Iris pigment epithelial cell (primary cell): ENCODE results near the gene AGAP1.
"Not testable (repeated sequence)": the region's sequence is repeated elsewhere in the genome, so short reads cannot be mapped to it uniquely, and the experiment has no call there.

Source experiments
- DNase-seq: peaks from one replicate; pipeline ENCODE4 v3.0.0-alpha.2; 2011; ENCODE audit warnings: low read depth

Gene AGAP1

DNA sequence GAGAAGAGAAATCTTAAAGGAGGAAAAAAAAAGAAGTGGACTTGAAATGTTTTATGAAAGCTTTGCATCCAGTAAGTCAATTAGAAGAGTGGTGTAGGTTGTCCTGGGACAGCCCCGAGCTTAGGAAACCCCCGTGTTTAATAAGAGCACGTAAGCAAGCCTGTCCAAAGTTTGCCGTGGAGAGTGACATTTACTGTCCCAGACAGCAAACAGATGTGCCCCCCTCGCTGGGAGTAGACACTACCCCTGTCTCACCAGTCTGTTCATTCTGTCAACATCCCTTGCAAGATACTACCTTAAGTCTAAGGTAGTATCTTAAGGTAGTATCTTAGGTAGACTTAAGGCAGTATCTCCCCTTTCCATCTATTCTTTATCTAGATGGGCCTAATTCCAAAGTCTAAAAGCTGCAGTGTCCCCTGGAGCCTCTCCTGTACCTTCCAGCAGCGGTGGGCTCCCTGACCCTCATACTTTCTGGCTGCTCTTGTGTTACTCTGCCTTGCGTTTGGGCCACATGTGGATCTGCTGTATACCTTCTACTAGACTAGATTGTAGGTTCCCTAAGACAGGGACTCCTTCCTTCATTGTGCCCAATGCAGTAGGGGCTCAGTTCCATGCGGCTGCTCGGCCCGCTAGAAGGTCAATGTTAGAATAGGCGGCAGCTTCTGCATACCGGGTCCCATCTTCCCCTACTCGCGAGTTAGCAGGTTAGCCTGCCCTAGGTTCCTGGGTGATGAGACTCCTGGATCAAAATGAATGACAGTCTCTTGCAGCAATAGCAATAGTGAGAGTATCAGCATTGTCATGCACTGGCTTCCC is 430.2 kb downstream of the AGAP1 start:
- DNase-seq, result no peak

- DNase-seq, result no peak
Observed at GRCh38 chr2:235924675-235925063, 430.8 kb downstream of the AGAP1 start.

DNA sequence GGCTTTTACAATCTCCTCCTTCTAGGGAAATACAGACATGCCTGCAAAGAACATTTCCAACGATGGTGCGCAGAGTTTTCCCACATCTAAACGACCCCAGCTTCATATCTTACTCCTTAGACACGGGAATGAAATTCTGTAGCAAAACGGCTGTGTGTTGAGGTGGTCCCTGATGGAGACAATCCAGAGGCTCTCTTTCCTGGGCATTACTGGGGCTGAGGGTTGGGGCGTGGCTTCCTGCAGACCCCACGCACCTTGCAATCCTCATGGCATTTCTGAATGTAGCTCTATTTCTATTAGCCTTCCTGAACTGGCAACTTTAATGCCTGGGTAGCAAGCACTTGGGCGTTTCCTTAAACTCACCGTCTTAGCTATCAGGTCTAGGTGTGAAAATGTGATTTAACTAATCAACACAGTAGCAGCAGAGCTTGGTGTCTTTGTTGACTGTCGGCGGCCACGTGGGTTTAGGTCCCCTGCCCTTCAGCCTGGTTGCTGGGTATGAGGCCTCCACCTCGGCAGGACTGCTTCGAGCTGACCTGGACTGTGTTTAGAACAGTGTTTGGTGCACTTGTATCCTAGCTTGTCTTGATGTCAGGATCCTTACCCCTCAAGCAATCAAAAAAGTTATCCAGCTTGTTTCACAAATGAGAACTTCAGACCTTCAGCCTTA is 431.5 kb downstream of the AGAP1 start:
- DNase-seq, result no peak

DNA sequence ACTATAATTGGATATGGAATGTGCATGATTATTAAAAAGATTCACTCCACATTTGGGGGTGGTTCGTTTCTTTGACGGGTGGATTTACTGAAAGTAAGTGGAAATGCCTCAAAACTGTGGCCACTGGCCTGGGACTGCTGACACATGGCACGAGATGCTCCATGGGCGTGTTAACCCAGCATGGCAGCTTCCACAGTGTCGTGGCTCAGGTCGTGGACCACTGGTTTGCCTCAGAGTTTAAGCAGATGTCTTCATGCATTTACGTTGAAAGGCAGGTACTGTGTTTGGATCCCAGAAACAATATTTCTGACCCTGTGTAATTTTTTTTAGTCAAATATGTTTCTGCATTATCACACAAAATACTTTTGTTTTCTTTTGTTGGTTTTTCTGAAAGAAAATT is 432.4 kb downstream of the AGAP1 start:
- no peak for DNase-seq

DNA sequence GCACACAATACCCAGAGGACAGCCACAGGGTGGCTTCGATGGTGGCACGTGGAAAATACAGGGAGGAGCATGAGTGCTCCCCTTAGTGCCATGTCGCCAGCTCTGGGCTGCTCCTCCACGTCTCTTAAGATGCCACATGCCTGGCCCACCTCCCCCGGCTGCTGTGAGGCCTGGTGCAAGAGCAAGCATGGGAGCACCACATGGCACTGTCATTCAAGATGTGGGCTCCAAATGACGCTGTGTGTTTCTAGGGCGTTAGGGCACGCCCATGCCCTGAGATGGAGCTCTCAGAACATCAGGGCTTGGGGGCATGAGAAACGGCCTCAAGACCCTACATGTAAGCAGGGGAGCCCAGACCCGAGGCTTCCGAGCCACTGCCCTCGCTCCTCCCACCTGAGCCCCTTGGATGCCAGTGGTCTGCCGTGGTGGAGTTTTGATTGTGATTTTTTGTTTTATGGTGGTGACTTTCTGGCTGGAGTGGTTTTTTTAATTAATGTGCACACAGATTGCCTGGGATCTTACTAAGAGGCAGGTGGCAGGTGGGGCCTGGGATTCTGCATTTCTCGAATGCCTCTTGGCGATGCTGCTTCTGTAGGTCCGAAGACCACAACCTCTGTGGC is 435.0 kb downstream of the AGAP1 start:
- DNase-seq, result no peak

GRCh38 chr2:235930701-235931100 is 436.9 kb downstream of the AGAP1 start:
- DNase-seq, result no peak

GRCh38 chr2:235931676-235932075 is 437.8 kb downstream of the AGAP1 start:
- DNase-seq, result no peak

GRCh38 chr2:235934059-235934773 is 440.4 kb downstream of the AGAP1 start:
- peak; percentile 8 for DNase-seq

DNA sequence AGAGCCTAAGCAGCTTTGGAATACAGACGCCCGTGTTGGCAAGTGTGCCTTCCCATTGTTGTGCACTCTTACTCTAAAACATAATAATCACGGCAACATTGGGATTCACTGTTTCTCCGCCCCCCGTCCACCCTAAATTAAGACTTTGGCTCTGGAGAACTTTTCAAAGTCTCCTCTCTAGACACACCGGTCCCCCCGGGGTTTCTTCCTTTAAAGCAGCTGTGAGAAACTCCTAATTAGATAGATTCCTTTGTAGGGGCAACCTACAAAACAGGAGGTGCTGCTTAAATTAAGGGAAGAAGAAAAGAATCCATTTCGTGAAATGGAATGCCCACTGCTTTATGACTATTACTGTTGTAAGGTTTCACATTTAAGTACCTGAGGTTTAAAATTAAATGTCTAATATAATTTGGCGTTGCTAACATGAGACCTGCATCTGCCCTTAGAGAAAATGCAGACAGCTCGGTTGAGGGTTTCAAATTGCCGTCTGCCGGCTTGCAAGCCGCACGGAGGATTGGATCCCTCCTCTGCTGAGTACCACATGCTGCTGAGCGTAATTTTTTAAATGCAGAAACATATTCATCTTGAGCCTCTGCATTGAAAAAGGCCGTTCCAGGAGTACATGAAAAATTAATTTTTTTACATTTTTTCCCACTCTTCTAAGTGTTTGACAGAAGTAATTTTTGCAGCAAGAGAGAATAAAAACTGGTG is 441.1 kb downstream of the AGAP1 start:
- no peak for DNase-seq

DNA sequence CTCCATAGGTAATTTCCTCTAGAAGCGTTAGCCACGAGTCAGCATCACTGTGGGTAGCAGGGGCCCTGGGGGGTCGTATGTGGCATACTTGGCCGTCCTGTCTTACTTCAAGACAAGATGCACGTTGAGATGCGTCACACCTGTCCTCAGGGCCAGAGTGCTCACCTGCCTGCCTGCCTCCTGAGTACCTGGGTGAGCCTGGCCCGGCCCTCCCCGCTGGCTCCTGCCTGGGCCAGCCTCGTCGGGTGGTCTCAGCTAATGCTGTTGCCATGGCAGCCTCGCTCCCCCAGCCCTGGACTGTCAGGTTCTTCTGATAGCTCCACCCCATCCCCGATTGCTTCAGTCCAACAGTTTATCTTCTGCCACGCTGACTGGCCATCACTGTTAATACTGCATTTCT is 441.9 kb downstream of the AGAP1 start:
- no peak for DNase-seq

DNA sequence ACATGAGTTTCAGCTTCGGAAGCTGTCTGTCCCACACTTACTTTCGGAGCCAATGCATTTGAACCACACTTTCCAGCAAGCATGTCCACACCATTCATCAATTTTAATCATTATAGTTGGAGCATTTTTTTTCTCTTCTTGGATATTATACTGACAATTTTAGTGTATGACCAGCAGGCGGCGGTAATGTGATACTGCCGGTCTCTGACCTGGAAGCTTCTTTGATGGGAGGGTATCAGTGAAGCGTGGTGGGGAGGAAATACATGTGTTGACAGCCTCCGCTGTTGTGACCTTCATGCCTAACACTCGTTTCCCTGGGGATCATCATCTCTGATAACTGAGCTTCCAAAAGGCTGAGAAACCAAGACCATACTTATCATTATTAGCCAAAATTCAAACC is 442.6 kb downstream of the AGAP1 start:
- DNase-seq, result peak; percentile 8

DNA sequence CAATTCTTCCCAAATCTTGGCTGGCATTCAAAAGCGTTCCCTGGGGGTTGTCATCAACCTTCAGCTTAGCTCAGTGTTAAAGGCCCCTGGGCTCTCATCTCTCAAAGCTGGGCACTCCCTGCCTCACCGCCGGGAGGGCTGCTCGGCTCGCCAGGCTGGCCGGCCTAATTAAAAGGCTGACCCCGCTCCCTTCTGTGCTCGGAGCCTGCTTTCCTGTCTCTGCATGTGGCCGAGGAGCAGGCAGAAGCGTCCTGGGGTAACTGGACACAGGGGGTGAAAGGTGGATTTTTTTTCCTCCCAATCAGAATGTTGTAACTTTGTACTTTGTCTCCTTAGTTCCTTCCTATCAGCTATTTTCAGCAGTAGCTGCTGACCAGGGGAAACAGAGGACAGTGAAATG is 443.2 kb downstream of the AGAP1 start:
- no peak for DNase-seq

GRCh38 chr2:235937526-235937925 is 443.7 kb downstream of the AGAP1 start:
- DNase-seq, result no peak

DNA sequence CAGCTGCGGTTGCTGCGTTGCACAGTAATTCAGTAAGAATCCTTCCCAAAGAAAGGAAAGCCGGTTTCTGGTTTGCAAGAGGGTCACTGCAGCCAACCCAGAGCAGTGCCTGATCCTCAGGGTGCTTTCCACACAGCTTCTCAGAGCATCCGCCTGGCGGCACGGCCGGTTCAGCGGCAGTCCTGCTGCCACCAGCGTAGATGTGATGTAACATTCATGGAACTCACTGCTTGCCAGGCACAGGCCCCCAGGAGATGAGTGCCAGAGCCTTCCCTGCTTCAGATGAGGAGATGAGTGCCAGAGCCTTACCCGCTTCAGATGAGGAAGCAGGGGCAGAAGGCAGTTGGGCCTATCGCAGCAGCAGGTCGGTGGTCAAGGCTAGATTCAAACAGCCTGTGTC is 444.1 kb downstream of the AGAP1 start:
- no peak for DNase-seq

DNA sequence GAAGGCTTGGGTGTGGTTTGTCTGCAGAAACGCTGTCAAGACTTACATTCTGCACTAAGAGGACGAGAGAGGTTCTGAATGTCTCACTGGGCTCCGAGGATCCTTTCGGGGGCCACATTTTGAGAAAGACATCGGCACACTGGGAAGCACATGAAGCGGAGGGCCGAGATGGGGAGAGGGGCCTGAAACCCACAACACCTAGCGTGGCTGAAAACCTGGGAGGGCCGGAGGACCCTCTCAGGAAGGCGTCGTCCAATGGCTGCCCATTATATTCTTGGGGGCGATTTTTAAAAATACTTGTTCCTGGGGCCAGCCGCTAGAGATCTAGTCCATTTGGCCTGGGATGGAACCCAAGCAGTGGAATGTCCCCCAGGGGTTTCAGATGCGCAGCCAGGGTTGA is 444.8 kb downstream of the AGAP1 start:
- no peak for DNase-seq

GRCh38 chr2:235939471-235939870 is 445.6 kb downstream of the AGAP1 start:
- peak; percentile 10 for DNase-seq

DNA sequence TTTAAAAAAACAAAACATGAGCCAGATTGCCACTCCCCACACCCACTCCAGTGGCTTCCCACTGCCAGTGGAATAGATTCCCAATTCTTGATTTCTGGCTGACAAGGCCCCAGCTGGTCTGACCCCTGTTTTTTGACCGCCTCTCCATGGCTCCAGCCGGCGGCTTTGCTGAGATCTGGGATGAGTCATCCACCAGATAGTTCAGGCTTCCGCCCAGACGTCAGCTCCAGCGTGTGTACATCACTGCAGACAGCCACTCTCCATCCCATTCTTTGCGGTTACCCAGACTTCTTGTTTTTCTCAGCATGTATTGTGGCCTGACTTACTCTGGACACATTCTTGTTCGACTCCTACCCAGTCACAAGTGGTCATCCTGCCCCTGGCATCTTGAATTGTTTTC is 446.5 kb downstream of the AGAP1 start:
- DNase-seq, result peak; percentile 98

DNA sequence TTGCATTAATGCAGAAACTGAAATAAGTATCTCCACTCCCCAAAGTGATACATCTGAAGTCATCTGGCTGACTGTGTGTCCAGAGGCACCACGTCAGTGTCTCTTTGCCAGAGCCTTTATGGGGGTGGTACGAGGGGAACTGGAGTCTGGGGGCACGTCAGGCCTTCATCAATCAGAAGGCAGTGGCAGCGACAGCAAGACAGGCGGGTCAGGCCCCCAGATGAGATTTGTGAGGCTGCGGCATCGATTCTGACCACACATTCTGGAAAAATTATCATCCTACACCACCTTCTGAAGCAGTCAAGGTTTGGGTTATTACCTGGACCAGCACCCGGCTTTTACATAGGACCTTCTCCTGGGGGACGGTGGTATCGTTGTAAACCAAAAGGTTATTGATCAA is 450.7 kb downstream of the AGAP1 start:
- no peak for DNase-seq

- DNase-seq, result no peak
Observed at GRCh38 chr2:235945608-235946140, 451.8 kb downstream of the AGAP1 start.

- DNase-seq, result no peak
Observed at GRCh38 chr2:235946590-235946989, 452.7 kb downstream of the AGAP1 start.

DNA sequence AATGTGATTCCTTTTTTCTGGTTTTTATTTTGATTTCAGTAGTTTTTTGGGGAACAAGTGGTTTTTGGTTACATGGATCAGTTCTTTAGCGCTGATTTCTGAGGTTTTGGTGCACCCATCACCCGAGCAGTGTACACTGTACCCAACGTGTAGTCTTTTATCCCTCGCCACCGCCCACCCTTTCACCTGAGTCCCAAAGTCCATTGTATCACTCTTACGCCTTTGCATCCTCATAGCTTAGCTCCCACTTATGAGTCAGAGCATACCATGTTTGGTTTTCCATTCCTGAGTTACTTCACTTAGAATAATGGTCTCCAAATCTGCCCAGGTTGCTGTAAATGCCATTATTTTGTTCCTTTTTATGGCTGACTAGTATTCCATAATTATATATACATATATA is 453.2 kb downstream of the AGAP1 start:
- DNase-seq, result not testable (repeated sequence)
